ENCODE measurements around the gene CUBN. TPM values are rescaled to one million over a fixed set of nuclear protein-coding genes. Genes with fewer than 3 reads are reported as not detected.

Gene CUBN
- total and polyA plus RNA-seq, 7 donors: 0.25 to 2.4 (median 1.1) TPM; not detected in 2

GRCh38 chr10:17088118-17088806 is 41.3 kb downstream of the CUBN start:
- H3K27me3 ChIP-seq: no peaks in the 10 kb centered on the region
- TF ChIP-seq EP300 (IDR thresholded peaks at IDR 0.05): no peak
- H3K27ac ChIP-seq: no peak overlapping the region
- H3K4me3 ChIP-seq: no peak overlapping the region
- intact Hi-C loops (cut with DNase I): no loop called here
- H3K9me3 ChIP-seq: no peaks in the 10 kb centered on the region
- WGBS, 2 donors: 83 to 86% methylated on average over 5 of the region's 5 CpGs
- DNase-seq: no peak
- H3K36me3 ChIP-seq: no peaks in the 10 kb centered on the region
- no peaks in the 10 kb centered on the region for H3K4me1 ChIP-seq

- intact Hi-C loops (cut with DNase I): no loop called here
- Histone ChIP-seq H3K36me3 (no peaks in the 10 kb centered on the region), H3K9me3 (no peaks in the 10 kb centered on the region), H3K27me3 (no peaks in the 10 kb centered on the region), H3K4me3 (no peak overlapping the region), H3K27ac (no peak overlapping the region), H3K4me1 (no peaks in the 10 kb centered on the region)
- 95 to 96% methylated on average over 3 of the region's 3 CpGs for WGBS, 2 donors
- TF ChIP-seq POLR2A (IDR thresholded peaks at IDR 0.05) (no peak), EP300 (IDR thresholded peaks at IDR 0.05) (no peak), CTCF (IDR thresholded peaks at IDR 0.05) (no peak), POLR2AphosphoS5 (IDR thresholded peaks at IDR 0.05) (no peak)
- no peak for DNase-seq
Observed at GRCh38 chr10:17086865-17087367, 42.7 kb downstream of the CUBN start.

- no peak overlapping the region for H3K27ac ChIP-seq
- no peak for TF ChIP-seq CTCF (IDR thresholded peaks at IDR 0.05)
- no peak for TF ChIP-seq EP300 (IDR thresholded peaks at IDR 0.05)
- no peak for TF ChIP-seq POLR2AphosphoS5 (IDR thresholded peaks at IDR 0.05)
- TF ChIP-seq POLR2A (IDR thresholded peaks at IDR 0.05): no peak
- peak; percentile 69 for DNase-seq
- 80 to 83% methylated on average over 4 of the region's 4 CpGs for WGBS, 2 donors
- H3K9me3 ChIP-seq: no peaks in the 10 kb centered on the region
- intact Hi-C loops (cut with DNase I): no loop called here
- H3K4me1 ChIP-seq: no peaks in the 10 kb centered on the region
- H3K4me3 ChIP-seq: no peak overlapping the region
- H3K36me3 ChIP-seq: no peaks in the 10 kb centered on the region
- no peaks in the 10 kb centered on the region for H3K27me3 ChIP-seq
Observed at GRCh38 chr10:17085011-17085725, 44.4 kb downstream of the CUBN start.

- Histone ChIP-seq H3K27ac (no peak overlapping the region), H3K4me1 (no peaks in the 10 kb centered on the region), H3K9me3 (no peaks in the 10 kb centered on the region), H3K4me3 (no peak overlapping the region), H3K36me3 (no peaks in the 10 kb centered on the region), H3K27me3 (no peaks in the 10 kb centered on the region)
- intact Hi-C loops (cut with DNase I): no loop called here
- DNase-seq: no peak
- TF ChIP-seq CTCF (IDR thresholded peaks at IDR 0.05) (no peak), EP300 (IDR thresholded peaks at IDR 0.05) (no peak), POLR2AphosphoS5 (IDR thresholded peaks at IDR 0.05) (no peak), POLR2A (IDR thresholded peaks at IDR 0.05) (no peak)
- 91 to 94% methylated on average over 6 of the region's 6 CpGs for WGBS, 2 donors
Observed at GRCh38 chr10:17084258-17084657, 45.4 kb downstream of the CUBN start.

- H3K9me3 ChIP-seq: no peaks in the 10 kb centered on the region
- 90 to 92% methylated on average over 2 of the region's 2 CpGs for WGBS, 2 donors
- no peak overlapping the region for H3K27ac ChIP-seq
- intact Hi-C loops (cut with DNase I): no loop called here
- H3K36me3 ChIP-seq: no peaks in the 10 kb centered on the region
- TF ChIP-seq POLR2A (IDR thresholded peaks at IDR 0.05) (no peak), POLR2AphosphoS5 (IDR thresholded peaks at IDR 0.05) (no peak), CTCF (IDR thresholded peaks at IDR 0.05) (no peak), EP300 (IDR thresholded peaks at IDR 0.05) (no peak)
- H3K4me3 ChIP-seq: no peak overlapping the region
- H3K27me3 ChIP-seq: no peaks in the 10 kb centered on the region
- peaks cover 0 to 1% (median 0%) of the 10 kb centered on the region in 4 donors for H3K4me1 ChIP-seq
- DNase-seq: no peak
Observed at GRCh38 chr10:17081431-17081830, 48.2 kb downstream of the CUBN start.
